Measurements from ENCODE around the gene CHAF1A.

Gene CHAF1A, protein sequence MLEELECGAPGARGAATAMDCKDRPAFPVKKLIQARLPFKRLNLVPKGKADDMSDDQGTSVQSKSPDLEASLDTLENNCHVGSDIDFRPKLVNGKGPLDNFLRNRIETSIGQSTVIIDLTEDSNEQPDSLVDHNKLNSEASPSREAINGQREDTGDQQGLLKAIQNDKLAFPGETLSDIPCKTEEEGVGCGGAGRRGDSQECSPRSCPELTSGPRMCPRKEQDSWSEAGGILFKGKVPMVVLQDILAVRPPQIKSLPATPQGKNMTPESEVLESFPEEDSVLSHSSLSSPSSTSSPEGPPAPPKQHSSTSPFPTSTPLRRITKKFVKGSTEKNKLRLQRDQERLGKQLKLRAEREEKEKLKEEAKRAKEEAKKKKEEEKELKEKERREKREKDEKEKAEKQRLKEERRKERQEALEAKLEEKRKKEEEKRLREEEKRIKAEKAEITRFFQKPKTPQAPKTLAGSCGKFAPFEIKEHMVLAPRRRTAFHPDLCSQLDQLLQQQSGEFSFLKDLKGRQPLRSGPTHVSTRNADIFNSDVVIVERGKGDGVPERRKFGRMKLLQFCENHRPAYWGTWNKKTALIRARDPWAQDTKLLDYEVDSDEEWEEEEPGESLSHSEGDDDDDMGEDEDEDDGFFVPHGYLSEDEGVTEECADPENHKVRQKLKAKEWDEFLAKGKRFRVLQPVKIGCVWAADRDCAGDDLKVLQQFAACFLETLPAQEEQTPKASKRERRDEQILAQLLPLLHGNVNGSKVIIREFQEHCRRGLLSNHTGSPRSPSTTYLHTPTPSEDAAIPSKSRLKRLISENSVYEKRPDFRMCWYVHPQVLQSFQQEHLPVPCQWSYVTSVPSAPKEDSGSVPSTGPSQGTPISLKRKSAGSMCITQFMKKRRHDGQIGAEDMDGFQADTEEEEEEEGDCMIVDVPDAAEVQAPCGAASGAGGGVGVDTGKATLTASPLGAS

DNA sequence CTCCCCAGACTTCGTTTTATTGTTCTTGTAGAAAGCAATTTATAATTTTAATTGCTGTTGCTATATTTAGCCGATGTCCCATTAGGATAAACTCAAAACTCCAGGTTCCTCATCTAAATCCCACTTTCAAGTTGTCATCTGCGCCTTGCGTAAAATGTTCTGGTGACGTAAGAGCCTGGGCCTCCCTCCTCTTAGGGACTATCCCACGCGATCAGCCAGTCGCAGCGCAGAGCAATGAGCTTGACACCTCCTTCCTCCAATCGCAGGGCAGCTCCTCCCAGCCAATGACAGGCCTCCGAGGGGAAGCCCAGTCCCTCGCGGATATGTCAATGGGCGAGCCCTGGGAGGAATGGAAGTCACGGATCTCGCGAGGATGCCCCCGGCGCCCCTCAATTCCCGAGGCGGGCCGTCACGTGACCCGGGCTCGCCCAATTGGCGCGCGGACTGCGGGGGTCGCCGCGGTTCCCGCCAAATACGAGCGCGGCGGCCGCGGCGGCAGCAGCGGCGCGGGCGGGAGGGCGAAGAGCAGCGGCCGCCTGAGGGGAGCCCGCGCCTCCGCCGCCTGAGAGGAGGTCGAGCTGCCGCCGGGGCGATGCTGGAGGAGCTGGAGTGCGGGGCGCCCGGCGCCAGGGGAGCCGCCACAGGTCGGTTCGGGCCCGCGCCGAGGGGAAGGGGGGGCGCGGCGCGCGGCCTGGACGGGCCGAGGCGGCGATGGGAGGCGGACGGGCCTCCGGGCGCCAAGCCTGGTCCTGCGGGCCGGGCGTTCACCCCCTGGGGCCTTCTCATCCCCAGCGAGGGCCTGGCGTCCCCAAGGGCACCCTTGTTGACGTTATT is at the start of gene CHAF1A:
TSS of gene CHAF1A (plus strand) at position 470 of the 834 bp plus-strand sequence. CDS start at position 593, 123 bp downstream.
- peak; percentile 100 for DNase-seq

DNA sequence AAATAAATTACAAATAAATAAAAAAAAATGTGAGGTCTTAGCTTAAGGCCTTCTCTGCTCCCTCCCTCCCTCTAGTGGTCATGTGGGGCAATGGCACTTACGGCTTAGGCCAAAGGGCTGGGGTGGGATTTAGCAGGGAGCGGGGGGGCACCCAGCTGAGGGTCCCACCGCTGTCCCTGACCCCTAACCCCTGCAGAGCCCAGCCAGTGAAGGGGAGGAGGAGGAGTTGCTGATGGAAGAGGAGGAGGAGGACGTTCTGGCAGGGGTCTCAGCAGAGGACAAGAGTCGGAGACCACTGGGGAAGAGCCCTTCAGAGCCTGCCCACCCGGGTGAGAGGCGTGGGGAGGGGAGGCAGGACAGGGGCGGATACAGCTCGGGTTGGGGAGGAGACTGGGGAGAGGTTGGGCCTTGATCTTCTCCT is 49.7 kb upstream of the CHAF1A start:
- DNase-seq = peak; percentile 14

DNA sequence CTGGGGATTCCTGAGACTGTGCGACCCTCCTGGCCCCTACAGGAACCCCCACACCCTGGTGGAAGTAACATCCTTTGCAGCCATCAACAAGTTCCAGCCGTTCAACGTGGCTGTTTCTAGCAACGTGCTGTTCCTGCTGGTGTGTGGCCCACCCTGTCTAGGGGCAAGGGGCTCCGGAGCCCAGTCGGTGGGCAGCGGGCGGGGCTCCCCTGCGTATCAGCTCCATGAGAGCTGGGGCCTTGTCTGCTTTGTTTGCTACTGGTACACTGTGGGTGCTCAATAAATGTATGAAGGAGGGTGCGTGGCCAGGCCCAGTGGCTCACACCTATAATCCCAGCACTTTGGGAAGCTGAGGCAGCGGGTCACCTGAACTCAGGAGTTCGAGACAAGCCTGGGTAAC is 48.2 kb upstream of the CHAF1A start:
- no peak for DNase-seq

DNA sequence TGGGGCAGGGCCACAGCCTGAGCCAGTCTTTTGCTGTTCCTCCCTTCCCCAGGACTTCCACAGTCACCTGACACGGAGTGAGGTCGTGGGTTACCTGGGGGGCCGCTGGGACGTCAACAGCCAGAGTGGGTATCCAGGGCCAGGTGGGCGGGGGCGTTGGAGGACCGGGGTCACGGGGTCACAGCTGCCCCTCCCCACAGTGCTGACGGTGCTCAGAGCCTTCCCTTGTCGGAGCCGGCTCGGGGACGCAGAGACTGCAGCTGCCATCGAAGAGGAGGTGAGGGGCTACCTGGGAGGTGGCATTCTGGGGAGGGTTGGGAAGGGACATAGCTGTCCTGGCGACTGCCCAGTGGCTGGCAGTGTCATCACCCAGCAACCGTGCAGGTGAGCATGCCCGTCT is 47.5 kb upstream of the CHAF1A start:
- DNase-seq = no peak

DNA sequence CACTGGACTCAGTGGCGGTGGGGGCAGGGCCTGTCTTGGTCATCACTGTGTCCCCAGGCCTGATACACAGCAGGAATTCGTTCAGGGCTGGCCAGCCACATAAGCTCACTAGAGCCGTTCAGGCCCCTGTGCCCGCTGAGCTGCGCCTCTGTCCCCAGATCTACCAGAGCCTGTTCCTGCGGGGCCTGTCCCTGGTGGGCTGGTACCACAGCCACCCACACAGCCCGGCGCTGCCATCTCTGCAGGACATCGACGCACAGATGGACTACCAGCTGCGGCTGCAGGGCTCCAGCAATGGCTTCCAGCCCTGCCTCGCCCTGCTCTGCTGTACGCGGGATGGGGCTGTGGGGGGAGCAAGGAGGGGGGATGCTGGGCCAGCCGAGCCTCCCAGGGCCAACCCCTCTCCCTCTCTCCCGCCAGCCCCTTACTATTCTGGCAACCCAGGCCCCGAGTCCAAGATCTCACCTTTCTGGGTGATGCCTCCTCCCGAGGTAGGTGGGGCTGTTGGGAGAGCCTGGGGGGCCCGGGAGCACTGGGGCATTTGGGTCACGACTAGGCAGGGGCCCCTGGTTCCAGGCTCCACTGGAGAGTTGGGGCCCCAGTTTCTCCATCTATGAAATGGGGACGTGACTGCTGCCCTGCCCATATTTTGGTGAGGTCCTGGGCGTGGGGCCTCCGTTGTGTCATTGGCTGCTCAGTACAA is 45.2 kb upstream of the CHAF1A start:
- DNase-seq = no peak

DNA sequence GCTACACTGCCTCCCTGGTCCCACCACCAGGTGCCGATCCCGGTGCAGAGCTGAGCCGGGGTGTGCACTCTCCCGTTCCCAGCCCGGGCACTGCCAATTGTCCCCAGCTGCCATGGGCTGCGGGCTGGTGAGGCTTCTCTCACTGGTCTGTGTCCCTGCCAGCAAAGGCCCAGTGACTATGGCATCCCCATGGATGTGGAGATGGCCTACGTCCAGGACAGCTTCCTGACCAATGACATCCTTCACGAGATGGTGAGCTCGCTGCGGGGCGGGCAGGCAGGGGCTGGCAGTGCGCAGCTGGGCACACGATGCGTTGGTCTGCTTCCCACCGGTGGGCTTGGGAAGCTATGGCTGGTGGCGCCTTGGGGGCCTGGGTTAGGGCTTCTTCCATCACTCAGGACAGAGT is 44.5 kb upstream of the CHAF1A start:
- no peak for DNase-seq

DNA sequence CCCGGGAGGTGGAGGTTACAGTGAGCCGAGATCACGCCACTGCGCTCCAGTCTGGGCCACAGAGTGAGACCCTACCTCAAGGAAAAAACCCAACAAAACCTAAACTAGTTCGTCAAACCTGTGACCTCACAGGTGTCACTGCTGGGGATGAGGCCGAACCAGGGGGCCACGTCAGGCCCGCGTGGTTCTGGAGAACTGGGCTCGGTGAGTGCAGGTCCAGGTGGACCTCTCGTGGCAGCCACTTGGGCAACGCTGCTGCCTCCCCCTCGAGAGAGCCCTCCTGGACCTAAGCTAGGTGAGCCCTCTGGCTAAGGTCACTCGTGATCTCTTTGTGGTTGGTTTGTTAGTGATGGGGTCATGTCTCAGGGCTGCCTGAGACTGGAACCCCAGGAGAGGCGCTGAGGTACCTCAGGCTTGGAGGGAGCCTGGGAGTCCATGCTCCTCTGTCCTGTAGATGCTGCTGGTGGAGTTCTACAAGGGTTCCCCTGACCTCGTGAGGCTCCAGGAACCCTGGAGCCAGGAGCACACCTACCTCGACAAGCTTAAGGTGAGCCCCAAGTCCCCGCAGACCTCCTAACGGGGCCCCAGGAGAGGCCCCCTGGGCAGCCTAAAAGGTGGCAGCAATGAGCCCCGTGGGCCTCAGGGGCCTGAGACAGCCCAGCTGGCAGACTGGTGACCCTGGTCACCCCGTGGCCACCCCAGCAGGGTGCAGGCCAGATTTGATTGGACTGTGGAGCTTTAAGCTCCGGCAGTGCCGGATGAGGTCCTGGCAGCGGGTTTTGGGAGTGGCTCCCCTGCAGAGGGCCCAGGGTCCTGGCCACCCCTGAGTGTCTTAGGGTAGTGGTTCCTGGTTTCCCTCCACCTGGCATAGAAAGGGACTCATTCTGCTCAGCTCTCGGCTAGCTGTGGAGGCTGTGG is 43.5 kb upstream of the CHAF1A start:
- no peak for DNase-seq

DNA sequence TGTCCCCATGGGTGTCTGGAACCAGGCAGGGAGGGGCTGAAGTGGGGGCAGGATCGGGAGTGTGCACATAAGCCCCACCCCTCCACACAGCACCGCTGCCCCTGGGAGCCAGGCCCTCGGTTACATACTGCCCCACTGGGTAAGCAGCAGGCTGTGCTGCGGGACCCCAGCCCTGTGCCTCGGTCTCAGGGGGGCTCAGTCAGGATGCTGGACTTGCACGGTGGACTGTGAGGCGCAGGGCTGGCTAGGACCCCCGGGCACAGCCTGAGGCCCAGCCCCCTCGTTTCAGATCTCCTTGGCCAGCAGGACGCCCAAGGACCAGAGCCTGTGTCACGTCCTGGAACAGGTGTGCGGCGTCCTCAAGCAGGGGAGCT is 42.8 kb upstream of the CHAF1A start:
- DNase-seq = no peak

DNA sequence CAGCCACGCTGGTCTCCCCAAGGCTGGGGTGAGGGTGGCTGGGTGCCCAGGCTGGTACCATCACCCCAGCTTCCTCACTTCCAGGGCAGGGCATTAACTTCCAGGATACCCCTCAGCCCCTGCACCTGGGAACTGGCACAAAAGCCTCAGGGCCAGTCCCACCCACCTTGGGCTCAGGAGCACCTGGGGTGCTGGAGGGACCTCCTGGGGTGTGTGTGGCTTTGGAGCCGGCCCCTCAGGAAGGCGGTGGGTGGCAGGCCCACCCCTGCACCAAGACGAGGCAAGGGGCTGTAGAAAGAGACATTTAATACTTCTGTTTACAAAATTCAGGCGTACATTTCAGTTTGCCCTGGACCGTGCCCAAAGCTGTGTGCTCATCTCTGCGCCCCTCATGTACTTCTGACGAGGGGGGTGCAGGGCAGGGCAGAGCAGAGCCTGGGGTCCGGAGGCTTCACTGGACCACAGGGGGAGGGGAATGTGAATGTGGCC is 42.3 kb upstream of the CHAF1A start:
- no peak for DNase-seq

DNA sequence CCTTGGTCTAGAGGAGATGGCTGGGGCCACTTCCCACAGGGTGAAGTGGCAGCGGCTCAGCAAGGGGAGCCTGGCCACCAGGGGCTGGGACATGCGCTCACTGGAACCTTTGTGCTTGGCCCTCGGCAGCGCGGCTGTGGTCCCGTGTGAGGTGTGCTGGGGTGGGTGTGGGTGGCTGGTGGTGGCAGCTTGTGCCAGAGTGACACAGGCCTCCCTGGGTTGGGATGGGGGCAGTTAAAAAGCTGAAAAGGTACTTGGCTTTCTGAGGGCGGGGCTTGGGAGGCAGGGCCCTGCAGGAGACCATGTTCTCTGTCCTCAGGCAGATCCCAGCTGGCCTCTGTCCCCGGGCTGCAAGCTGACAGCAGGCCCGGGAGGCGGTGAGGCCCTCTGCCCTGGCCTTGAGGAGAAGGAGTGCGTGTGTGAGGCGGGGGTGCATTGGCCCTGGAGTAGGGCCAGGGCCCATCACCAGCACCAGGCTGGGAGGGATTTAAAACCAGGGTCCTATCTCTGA is 41.7 kb upstream of the CHAF1A start:
- DNase-seq = no peak

DNA sequence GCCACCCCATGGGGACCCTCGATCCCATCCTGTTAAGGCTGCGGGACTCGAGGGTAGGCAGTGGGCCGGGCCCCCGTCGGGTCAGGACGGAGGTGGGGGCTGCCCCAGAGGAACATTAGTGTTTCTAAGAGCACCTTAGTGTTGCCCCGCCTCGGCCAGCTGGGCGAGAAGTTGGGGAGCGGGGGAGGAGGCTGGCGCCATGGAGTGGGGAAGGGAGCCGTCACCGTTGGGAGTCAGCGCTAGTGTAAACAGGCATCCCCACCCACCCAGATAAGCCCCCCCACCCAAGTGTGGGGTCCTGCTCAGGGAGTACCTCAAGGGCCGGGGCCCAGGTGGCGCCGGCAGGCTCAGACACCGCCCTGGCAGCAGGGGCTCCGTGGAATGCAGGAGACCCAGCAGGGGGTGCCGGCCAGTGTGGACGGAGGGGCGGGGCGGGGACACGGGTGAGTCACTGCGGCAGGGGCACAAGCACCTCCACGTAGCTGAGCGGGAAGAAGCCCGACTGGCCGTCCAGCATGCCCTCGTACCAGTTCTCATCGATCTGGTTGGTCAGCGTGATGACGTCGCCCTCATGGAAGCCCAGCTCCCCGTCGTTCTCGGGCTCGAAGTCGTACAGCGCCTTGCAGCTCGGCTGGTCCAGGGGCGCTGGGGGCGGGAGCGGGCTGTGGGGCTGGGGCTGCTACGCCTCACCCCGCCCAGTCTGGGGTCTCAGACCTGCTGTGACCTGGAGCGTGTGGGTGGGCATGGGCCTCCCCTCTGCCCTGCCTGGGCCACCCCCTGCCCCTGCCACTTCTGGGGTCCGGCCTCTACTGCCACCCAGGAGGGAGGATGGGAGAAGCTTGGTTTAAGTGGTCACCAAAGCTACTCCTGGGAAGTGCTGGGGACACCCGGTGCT is 41.0 kb upstream of the CHAF1A start:
- DNase-seq = no peak

DNA sequence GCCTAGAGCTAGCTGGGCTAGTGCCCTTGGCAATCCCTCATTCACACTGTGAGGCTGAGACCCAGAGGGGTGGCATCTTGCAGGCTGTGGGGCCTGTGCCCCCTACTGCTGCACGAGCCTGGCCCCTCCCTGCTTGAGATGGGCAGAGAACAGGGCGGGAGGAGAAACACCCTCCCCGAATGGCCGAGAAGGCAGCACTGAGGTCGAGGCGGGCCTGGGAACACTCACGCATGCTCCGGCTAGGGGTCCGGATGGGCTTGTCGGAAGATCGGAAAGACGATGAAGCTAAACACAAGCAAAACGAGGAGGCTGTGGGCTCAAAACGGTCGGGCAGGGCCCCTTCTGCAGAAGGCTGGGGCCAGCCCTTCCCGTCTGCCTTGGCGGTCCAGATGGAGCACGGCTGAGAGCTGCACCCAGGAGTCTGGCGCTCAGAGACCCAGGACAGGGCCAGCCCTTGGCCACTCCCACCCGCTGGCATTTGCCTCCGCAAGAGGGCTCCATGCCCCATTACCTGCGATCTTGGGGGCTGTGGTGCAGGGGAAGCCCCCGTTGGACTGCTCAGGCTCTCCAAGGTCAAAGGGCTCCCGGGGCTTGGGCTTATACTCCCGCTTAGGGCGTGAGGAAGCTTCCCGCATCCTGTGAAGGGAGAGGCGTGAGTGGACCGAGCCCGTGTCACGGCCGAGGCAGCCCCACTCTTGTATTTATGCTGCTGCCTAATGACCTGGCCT is 40.2 kb upstream of the CHAF1A start:
- DNase-seq = no peak

DNA sequence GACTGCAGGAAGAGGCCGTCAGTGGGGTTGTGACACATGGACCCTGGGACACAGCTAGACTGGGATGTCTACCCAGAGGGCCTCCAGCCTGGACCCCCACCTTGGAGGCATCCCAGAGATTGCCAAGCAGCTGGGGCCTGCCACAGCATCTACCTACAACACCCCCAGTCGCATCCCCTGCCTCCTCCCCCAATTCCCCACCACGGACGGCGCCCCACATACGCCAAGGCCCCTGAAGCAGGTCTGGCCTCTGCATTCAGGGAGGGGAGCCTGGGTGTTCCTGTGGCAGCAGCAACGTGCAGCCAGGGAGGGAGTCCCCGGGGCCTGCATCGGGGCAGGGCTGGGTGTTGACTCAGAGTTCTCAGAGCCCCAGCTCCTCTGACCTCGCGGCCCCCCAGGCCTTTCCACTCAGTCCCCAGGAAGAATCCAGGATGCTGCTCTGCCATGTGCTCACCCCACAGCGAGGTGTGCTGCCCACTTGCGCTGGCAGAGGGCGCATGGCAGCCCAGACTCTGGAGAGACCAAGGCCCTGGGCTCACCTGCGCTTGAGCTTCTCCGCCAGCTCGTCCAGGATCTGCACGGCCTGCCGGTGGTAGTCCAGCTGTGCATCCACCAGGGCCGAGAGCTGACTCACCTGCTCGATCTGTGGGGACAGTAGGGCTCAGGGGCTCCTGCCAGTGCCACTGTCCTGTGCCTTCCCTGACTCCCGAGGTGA is 39.5 kb upstream of the CHAF1A start:
- no peak for DNase-seq

DNA sequence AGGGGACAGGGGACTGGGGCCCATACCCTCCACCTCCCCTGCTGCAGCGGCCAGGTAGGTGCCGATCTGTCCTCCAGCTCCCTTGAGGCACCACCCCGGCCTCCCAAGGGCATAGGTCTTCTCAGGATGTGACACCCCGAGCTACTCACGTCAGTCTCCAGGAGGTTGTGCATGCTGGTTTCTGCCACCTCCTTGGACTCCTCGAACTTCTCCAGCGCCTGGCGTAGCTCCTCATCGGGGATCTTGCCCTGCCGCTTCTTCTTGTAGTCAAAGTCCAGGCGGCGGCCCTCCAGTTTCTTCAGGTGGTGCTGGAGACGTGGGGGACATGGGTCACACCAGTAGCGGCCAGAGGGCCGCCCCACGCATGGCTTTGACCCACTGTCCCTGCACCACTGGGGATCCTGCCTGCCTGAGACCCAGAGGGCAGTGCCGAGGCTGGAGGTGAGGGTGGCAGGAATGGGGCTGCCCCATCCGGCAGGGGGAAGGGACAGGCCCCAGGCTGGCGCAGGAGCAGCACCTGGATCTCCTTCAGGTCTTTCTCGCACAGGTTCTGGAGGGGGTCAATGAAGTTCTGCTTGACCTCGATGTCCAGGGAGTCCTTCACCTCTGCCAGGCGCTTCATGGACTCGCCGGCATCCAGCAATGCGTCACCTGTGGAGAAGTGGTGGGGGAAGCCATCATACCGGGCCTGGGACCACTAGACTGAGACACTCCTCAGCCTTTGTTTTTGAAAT is 38.7 kb upstream of the CHAF1A start:
- no peak for DNase-seq

DNA sequence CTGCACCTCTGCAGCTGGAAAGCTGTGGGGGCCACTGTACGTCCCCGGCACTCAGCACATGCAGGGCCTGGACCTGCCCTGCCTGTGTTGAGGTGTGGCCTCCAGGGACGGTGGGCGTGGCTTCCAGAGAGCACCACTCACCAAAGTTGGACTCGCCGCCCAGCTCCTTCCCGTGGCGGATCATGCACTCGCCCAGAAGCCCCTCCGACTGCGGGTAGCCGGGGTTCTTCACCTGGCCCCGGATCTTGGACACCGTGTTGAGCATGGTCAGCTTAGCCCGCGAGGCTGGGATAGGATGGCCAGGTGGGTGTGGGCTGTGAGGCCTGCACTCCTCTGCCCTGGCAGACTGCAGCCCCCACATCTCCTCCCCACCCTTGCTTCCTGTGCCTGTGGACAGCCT is 37.1 kb upstream of the CHAF1A start:
- DNase-seq = no peak

DNA sequence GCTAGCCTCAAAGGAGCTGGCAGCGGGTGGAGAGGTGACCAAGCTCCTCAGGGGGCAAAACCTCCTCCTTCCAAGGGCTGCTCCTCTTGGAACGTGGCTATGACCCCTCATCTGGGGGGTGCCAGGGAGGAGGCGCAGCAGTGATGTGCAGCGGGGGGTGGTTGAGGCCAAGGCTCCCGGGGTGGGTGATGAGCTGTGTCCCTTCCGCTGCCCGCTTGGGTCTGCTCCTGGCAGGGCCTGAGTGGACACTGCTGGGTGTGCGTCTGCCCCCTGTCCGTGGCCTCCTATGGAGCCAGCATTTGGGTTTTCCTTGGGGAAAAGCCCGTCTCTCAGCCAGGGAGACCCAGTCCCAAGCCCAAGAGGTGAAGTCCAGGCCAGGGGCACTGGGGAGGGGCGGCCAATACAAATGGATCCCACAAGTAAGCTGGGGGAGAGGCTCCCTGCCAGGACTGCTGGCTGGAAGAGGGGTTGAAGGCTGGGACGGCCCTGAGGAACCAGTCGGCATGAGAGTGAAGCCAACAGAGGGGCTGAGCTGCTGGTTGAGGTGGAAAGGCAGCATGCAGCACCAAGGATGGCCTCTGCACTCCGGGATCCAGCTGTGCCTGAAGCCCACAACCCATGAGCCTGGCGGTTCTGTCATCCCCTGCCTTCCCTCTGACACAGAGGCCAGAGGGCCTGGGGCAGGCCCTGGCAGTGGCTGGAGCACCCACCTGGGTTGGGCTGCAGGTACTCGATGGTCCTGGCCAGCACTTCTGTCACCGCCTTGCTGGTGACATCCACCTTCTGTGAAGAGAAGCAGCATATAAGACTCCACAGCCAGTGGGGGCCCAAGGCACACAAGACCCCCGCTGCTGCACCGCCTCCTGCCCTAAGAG is 36.4 kb upstream of the CHAF1A start:
- DNase-seq = no peak
